T-helper 1 cell treated with Interleukin-12 subunit alpha and Interleukin-12 subunit beta and Interleukin-4 antibody, amounts not matched to agents 30 ng/mL and 1 ng/mL, for 36 hours (primary cell): ENCODE results near the gene LPCAT2. TPM values are rescaled to one million over a fixed set of nuclear protein-coding genes. Genes with fewer than 3 reads are reported as not detected.
"Not testable (repeated sequence)": the region's sequence is repeated elsewhere in the genome, so short reads cannot be mapped to it uniquely, and the experiment has no call there.

Experiments used
- intact Hi-C: fragments of 100-400 bp; cut with micrococcal nuclease; formaldehyde crosslinking; loops from one replicate; pipeline ENCODE4 v1.15.1; 2024
- total RNA-seq: library from RNA; stranded (reverse); gene quantifications from 2 replicates; pipeline ENCODE4 v1.2.3, GENCODE V29; 2022

The LPCAT2 gene
- total RNA-seq, 1 donor from 2014 or later = 2.7 TPM

DNA sequence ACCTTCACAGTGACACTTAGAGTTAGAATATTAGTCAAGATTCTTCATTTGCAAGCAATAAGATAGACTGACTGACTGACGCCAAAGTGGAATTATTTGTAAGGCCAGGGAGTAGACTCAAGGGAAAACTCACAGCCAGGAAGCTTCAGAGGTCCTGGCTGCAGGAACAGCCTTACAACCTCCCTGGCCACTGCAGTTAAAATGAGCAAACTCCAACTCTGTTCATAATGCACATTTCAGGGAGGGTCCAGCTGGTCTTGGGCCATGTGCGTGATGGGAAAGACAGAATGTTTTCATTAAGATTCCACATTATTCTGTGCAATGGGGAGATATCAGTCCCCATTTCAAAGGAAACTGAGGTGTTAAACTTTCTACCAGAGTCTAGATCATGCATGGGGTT lies 67.5 kb downstream of the LPCAT2 start:
- intact Hi-C loops = no loop called here

DNA sequence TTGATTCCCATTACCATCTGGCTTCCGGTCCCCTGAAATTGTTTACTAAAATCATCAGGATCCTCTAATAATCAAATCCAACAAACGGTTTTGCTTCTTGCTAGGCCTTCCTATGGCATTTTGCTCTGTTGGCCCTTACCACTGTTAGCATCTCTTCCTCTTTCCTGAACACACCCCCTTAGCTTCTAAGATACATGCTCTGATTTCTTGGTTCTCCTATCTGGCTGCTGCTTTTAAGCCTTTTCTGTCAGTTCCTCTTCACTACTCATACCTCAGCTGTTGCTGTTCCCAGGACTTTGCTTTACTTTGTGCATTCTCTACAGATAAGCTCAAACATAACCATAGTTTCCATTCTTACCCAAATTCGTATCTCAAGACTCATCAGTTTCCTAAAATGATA lies 69.0 kb downstream of the LPCAT2 start:
- intact Hi-C loops = no loop called here

DNA sequence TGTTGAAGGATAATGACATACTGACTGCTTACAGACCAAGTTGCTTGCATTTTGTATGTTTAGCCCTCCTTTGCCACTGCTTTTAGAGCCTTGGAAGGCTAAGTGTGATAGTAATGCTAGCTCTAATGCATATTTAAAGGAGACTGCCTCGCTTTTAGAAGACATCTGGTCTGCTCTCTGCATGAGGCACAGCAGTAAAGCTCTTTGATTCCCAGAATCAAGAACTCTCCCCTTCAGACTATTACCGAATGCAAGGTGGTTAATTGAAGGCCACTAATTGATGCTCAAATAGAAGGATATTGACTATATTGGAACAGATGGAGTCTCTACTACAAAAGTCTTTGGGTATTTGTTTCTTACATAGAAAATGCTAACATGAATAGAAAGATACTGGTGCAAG lies 76.8 kb downstream of the LPCAT2 start:
- intact Hi-C loops = no loop called here

DNA sequence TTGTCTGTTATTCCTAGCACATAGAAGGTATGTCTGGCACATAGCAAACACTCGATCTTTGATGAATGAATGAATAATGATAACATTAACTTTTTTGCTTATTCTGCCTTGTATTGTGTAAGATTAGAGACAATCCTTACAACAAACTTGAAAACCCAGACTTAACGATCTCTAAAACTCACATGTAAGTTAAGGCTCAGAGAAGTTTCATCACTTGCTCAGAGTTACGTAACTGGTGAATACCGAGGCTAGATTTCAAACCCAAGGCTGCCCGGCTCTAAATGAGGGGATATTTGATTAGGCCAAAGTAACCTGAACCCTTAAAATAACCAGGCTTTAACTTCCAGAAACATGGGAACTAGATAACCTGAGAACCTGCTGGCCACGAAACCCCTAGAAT lies 79.9 kb downstream of the LPCAT2 start:
- intact Hi-C loops = no loop called here

DNA sequence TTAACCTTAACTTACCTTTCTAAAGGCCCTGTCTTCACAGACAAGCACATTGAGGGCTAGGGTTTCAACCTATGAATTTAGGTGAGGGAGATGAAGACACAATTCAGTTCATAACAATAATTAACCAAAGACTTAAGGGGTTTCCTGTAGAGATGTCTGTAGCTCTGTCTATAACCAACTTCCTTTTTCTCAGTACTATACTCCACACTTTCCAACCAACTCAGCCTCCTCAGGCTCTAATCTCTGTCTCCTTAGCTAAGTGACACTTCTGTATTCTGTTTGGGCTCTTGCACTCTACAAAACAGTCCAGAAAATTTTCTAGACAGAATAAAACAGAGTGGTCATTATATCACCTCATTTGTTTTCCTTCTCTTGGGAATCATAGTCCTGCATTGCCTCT lies 83.4 kb downstream of the LPCAT2 start:
- intact Hi-C loops = no loop called here

DNA sequence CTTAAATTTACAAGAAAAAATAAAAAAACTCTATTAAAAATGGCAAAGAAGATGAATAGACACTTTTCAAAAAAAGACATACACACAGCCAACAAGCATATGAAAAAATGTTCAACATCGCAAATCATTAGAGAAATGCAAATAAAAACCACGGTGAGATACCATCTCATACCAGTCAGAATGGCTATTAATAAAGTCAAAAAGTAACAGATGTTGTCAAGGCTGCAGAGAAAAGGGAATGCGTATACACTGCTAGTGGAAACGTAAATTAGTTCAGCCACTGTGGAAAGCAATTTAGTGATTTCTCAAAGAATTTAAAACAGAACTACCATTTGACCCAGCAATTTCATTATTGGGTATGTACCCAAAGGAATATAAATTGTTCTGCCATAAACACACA lies 89.1 kb downstream of the LPCAT2 start:
- intact Hi-C loops = no loop called here

DNA sequence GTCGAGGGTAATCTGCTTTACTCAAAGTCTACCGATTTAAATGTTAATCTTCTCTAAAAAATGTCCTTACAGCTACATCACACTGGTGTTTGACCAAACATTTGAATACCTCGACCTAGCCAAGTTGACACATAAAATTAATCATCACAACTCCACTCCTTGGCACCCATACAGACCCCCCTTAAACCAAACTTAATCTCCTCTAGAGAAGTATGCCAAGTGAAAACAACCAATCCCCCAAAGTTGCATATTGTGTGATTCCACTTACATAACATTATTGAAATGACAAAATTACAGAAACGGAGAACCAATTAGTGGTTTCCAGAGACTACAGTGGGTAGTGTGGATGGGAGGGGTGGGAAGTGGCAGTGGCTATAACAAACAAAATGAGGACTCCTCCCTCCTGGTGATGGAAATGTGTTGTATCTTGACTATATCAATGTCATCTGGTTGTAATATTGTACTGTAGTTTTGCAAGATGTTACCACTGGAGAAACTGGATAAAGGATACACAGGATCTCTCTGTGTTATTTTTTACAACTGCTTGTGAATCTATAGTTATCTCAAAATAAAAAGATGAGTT lies 97.0 kb downstream of the LPCAT2 start:
- intact Hi-C loops = no loop called here

DNA sequence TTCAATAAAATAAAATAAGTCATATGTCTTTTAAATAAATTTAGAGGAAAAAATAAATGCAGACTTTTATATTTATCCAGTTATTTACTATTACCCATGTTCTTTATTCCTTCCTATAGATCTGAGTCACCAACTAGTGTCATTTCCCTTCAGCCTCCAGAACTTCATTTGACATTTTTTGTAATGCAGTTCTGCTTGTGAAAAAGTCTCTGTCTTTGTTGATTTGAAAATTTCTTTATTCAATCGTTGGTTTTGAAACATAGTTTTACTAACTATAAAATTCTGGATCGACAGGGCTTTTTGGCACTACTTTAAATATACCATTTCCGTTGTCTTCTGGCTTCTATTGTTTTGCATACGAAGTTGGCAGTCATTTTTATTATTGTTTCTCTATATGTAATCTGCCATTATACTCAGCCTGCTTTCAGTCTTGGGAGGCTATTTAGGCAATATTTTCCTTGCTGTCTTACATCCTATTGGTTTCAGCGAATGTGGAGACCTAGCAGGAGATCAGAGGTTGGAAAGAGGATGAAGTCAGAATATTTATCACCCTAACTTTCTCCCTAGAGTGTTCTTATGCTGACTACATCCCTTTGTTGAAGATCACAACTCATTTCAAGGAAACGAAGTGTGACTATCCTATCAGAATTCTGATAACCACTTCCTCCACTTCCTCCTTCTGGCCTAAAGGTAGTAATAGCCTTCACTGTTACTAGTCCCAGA lies 104.9 kb downstream of the LPCAT2 start:
- intact Hi-C loops = no loop called here

DNA sequence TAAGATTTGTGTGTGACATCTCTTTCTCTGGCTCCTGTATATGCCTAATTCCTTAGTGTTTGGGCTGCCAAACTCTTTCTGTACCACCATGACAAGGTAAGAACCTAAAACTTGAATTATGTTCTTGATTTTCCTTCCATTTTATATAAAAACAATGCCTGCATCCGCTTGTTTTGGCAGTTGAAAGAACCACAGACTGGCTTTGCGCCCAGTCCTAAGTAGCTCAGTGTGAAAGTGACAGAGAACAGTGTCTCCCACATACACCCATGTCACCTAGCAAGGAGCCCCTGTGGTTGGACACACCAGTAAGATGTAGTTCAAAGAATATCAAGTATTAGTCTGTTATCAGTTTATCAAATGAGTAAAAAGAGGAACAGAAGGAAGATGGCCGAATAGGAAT lies 106.2 kb downstream of the LPCAT2 start:
- intact Hi-C loops = no loop called here

DNA sequence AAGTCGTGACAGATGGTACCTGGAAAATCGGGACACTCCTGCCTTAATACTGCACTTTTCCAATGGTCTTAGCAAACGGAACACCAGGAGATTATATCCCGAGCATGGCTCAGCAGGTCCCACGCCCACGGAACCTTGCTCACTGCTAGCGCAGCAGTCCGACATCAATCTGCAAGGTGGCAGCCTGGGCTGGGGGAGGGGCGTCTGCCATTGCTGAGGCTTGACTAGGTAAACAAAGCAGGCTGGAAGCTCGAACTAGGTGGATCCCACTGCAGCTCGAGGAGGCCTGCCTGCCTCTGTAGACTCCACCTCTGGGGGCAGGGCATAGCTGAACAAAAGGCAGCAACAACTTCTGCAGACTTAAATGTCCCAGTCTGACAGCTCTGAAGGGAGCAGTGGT lies 106.8 kb downstream of the LPCAT2 start:
- intact Hi-C loops = not testable (repeated sequence)

DNA sequence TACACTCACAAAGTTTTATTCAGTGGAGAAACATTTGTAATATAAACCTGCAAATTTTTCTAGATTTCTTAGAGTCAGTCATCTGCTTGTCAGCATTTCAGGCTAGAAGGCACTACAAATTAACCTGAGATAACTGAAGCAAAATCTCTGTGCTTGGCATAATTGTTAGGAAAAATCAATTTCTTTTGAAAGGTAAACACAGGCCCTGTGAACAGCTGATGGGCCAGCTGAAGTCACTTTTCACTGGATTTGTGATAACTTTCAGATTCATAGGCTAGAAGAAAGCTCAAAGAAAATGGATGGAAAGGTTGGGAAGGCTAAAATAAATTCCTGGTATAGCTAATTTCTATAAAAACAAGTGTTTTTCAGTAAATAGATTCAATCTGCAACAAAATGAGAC lies 112.9 kb downstream of the LPCAT2 start:
- intact Hi-C loops = no loop called here

DNA sequence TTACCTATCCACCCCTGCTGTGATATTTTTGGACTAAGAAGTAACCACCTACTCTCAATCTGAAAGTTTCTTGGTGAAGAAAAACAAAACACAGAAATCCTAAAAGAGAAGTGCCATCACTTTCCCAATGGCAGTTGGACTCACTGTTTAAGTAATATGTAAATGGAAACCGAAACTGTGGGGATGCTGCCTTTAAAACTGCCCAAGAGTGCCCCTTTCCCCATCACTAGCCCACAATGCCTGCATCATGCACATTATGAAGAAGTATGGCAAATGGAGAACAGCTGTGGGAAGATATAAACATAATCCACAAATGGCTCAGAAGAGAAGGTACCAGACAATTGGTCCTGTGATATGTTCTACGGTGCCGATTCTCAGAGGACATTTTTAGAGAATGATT lies 113.4 kb downstream of the LPCAT2 start:
- intact Hi-C loops = no loop called here

DNA sequence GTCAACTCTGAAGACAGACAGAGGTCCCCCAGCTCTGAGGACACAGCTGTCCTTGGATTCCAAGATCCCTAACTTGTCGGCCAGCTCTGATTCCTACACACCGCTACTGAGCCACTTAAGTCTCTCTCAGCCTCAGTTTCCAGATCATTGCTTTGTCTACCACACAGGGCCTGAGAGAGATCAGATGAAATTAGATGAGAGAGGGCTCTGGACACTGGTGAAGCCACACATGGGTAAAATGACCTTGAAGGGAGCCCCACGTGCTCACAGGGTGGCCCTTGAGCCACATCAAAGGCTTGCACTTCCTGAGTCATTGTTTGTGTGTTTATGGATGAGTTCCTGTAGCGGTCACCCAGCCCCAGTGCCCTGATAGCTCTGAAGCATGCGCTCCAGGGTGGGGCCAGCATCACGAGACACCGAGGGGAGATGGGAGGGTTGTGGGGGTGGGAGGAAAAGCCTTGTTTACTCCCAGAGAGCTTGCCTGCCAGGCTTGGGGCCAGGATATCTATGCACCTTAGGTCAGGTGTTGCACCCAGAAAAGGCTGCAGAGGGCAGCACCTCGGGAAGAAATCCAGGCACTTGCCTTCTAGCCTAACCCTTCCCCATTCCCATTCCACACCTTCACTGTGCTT lies 114.2 kb downstream of the LPCAT2 start:
- intact Hi-C loops = no loop called here

DNA sequence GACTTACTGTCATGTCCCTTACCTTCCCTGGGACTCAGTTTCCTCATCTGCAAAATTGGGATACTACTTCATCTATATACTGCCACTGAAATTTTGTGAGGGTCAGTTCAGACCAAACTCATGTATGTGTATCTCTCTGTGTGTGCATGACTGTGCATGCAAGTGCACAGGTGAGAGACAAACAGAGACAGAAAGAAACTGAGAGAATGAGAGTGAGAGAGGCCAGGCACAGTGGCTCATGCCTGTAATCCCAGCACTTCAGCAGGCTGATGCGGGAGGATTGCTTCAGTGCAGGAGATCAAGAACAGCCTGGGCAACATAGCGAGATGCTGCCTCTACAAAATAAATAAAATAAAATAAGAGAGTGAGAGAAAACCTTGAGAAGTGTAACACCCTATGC lies 114.8 kb downstream of the LPCAT2 start:
- intact Hi-C loops = no loop called here

DNA sequence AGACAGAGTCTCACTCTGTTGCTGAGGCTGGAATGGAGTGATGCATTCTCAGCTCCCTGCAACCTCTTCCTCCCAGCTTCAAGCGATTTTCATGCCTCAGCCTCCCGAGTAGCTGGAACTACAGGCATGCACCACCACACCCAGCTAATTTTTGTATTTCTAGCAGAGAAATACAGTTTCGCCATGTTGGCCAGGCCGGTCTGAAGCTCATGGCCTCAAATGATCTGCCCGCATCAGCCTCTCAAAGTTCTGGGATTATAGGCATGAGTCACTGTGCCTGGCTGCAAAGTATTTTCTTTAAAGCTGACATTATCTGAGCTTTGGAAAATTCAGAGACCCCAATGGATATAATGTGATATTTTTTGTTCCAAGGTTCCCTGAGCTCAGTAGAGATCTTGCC lies 115.8 kb downstream of the LPCAT2 start:
- intact Hi-C loops = no loop called here

DNA sequence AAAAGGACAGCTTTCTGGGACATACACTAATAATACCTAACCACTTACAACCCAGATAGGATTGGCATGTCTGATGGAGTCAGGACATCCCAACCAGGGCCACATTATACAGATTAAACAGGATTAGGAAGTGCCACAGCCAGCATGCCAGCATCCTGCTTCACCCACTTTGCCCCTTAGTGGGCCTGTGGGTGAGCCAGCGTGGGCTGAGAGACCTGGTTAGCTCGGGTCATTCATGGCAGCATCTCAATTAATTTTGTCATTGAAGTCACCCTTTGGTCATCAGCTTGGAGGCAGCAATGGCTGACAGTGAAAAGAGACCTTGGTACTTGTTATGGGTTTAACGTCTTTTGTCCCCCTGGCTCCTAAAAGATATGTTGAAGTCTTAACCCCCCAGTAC lies 117.0 kb downstream of the LPCAT2 start:
- intact Hi-C loops = no loop called here

DNA sequence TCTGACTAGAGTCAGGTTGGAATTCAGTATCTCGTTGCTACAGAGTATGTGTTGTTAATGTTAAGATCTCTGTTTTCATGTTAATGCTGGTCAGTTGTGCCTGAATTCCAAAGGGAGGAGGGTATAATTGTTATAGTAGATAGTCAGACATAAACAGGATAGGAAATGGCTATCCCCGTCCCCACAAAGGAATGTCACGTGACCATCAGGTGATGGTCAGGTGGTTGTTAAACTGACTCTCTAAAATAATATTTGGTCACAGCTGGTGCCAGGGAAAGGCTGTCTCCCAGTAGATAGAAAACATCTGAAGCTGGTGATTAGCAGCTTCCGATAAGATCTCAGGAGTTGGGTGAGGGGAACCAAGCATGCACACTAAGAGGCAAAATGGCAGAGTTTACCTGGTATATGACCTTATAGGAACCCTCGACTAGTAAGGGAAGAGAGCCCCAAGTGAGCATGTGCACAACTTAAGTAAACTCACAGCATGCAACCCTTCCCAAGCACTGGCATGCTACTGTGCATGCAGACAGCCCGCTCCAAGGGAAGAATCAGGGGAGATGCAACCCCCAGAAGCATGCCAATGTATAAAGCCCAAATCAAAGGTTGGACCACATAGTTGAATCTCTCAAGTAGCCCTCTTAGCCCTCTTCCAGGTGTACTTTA lies 119.6 kb downstream of the LPCAT2 start:
- intact Hi-C loops = no loop called here

DNA sequence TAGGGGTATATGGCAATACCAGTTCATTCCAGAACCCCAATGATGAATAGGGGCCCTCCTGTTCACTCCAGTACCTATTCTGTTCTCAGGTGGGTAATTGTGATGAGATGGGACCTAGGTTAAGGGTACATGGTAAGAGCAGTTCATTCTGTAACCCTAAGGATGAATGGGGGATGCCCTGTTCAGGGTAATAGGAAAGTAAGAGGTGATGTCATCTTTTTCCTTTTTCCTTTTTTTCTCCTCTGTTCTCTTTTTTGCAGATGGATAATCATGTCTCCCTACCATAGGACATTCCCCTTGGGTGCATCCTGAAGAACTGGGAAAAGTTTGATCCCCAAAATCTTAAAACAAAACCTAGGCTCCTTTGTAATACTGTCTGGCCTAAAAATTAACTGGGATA lies 121.9 kb downstream of the LPCAT2 start:
- intact Hi-C loops = no loop called here

DNA sequence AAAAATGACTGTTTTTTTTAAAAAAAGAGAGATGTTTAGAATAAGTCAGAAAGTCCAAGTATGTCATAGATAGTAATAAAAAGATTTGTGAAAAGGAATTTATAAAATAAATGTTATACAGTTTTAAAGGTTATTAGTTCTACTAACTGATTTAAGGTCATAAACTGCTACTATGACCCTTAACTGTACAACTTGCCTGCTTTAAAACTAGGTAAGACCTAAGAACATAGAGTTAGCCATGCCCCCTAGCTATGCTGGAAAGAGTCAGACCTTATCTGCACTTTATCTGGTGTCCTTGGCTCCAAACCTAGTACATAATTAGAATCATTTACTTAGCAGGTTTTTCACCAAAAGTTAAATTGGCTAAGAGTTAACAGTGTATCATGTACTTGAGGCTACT lies 123.4 kb downstream of the LPCAT2 start:
- intact Hi-C loops = no loop called here

DNA sequence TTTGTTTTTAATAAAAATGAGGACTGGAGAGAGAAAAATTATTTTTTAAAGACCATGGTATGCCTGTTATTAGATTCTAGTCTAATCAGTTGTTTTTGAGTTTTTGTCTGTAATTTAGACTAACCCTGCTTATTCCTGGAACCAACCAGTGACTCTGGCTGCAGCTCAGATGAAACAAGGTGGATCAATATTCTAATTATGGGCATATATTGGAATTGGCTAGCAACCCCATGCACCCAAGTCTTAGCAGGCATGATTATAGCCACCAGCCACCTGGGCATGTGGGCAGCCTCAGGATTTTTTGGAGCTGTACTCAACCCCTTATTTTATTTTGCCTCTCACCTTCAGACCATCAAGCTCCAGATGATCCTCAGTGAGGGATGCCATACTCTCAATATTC lies 125.3 kb downstream of the LPCAT2 start:
- intact Hi-C loops = no loop called here
